SK-N-SH treated with all-trans-retinoic acid at 6 μM for 48 hours (cell line): ENCODE data around the gene GIPC1.

Experiments
- ATAC-seq: fragments of 200-7000 bp; cut with Tn5 transposase; 3 replicates; pipeline ENCODE4 v1.9.1; 2020; ENCODE audit warnings: mild to moderate bottlenecking, moderate library complexity
- ESRRG ChIP-seq: fragments of 250-450 bp; sonication (Bioruptor Pico); IDR thresholded peaks from 2 replicates; pipeline ENCODE4 v1.6.1; 2021; ENCODE audit warnings: mild to moderate bottlenecking
- GLIS3 ChIP-seq: fragments of 250-450 bp; sonication (Bioruptor Pico); IDR thresholded peaks from 2 replicates; pipeline ENCODE4 v1.5.0; 2020; ENCODE audit warnings: mild to moderate bottlenecking, moderate library complexity
- ISL1 ChIP-seq: fragments of 250-450 bp; sonication (Bioruptor Pico); IDR thresholded peaks from 2 replicates; pipeline ENCODE4 v2.1.2; 2022; ENCODE audit warnings: mild to moderate bottlenecking, moderate library complexity
- OSR1 ChIP-seq: fragments of 250-450 bp; sonication (Bioruptor Pico); IDR thresholded peaks from 2 replicates; pipeline ENCODE4 v1.8.0; 2022; ENCODE audit warnings: moderate library complexity, mild to moderate bottlenecking, inconsistent platforms
- PPARA ChIP-seq: fragments of 250-450 bp; sonication (Bioruptor Pico); IDR thresholded peaks from 2 replicates; pipeline ENCODE4 v1.5.0; 2020; ENCODE audit warnings: mild to moderate bottlenecking, borderline replicate concordance
- RARB ChIP-seq: fragments of 250-450 bp; sonication (Bioruptor Pico); IDR thresholded peaks from 2 replicates; pipeline ENCODE4 v1.8.0; 2021; ENCODE audit warnings: mild to moderate bottlenecking, moderate library complexity
- SNAI2 ChIP-seq: fragments of 250-450 bp; sonication (Bioruptor Pico); IDR thresholded peaks from 2 replicates; pipeline ENCODE4 v1.5.0; 2020; ENCODE audit warnings: mild to moderate bottlenecking, moderate library complexity
- TOX ChIP-seq: fragments of 250-450 bp; sonication (Bioruptor Pico); IDR thresholded peaks from 2 replicates; pipeline ENCODE4 v1.8.0; 2021; ENCODE audit warnings: mild to moderate bottlenecking, moderate library complexity, borderline replicate concordance
- ZNF70 ChIP-seq: fragments of 450-650 bp; formaldehyde crosslinking; IDR thresholded peaks from 2 replicates; pipeline ENCODE4 v1.5.0; 2020; ENCODE audit warnings: mild to moderate bottlenecking, moderate library complexity
- ZNF8 ChIP-seq: fragments of 450-650 bp; formaldehyde crosslinking; IDR thresholded peaks from 2 replicates; pipeline ENCODE4 v1.5.0; 2020; ENCODE audit warnings: mild to moderate bottlenecking, moderate library complexity
- TF ChIP-seq, protein P1 (sequence below): fragments of 250-450 bp; sonication (Bioruptor Pico); IDR thresholded peaks from 2 replicates; pipeline ENCODE4 v1.5.0; 2020; ENCODE audit warnings: mild to moderate bottlenecking, moderate library complexity
- TF ChIP-seq, protein P2 (sequence below): fragments of 250-450 bp; sonication (Bioruptor Pico); IDR thresholded peaks from 2 replicates; pipeline ENCODE4 v1.8.0; 2020; ENCODE audit warnings: mild to moderate bottlenecking, moderate library complexity, borderline replicate concordance
- TF ChIP-seq, protein P3 (sequence below): fragments of 250-450 bp; sonication (Bioruptor Pico); IDR thresholded peaks from 2 replicates; pipeline ENCODE4 v1.5.1; 2020; ENCODE audit warnings: low read depth, mild to moderate bottlenecking, moderate library complexity
- TF ChIP-seq, protein P4 (sequence below): fragments of 250-450 bp; sonication (Bioruptor Pico); IDR thresholded peaks from 2 replicates; pipeline ENCODE4 v1.8.0; 2021; ENCODE audit warnings: low read depth, mild to moderate bottlenecking, moderate library complexity, borderline replicate concordance

GIPC1 gene, protein sequence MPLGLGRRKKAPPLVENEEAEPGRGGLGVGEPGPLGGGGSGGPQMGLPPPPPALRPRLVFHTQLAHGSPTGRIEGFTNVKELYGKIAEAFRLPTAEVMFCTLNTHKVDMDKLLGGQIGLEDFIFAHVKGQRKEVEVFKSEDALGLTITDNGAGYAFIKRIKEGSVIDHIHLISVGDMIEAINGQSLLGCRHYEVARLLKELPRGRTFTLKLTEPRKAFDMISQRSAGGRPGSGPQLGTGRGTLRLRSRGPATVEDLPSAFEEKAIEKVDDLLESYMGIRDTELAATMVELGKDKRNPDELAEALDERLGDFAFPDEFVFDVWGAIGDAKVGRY

GRCh38 chr19:14496029-14496833, at the start of gene GIPC1:
Gene GIPC1 (minus strand): TSS chr19:14496127. CDS start chr19:14482976, 13,151 bp downstream.
- ATAC-seq: peak; percentile 95
- TF ChIP-seq, protein P1, sequence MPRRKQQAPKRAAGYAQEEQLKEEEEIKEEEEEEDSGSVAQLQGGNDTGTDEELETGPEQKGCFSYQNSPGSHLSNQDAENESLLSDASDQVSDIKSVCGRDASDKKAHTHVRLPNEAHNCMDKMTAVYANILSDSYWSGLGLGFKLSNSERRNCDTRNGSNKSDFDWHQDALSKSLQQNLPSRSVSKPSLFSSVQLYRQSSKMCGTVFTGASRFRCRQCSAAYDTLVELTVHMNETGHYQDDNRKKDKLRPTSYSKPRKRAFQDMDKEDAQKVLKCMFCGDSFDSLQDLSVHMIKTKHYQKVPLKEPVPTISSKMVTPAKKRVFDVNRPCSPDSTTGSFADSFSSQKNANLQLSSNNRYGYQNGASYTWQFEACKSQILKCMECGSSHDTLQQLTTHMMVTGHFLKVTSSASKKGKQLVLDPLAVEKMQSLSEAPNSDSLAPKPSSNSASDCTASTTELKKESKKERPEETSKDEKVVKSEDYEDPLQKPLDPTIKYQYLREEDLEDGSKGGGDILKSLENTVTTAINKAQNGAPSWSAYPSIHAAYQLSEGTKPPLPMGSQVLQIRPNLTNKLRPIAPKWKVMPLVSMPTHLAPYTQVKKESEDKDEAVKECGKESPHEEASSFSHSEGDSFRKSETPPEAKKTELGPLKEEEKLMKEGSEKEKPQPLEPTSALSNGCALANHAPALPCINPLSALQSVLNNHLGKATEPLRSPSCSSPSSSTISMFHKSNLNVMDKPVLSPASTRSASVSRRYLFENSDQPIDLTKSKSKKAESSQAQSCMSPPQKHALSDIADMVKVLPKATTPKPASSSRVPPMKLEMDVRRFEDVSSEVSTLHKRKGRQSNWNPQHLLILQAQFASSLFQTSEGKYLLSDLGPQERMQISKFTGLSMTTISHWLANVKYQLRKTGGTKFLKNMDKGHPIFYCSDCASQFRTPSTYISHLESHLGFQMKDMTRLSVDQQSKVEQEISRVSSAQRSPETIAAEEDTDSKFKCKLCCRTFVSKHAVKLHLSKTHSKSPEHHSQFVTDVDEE (CRISPR knock-in tag): 0 out of 2 replicates have a peak, but pooled peaks have one; percentile 15
- TF ChIP-seq, protein P2, sequence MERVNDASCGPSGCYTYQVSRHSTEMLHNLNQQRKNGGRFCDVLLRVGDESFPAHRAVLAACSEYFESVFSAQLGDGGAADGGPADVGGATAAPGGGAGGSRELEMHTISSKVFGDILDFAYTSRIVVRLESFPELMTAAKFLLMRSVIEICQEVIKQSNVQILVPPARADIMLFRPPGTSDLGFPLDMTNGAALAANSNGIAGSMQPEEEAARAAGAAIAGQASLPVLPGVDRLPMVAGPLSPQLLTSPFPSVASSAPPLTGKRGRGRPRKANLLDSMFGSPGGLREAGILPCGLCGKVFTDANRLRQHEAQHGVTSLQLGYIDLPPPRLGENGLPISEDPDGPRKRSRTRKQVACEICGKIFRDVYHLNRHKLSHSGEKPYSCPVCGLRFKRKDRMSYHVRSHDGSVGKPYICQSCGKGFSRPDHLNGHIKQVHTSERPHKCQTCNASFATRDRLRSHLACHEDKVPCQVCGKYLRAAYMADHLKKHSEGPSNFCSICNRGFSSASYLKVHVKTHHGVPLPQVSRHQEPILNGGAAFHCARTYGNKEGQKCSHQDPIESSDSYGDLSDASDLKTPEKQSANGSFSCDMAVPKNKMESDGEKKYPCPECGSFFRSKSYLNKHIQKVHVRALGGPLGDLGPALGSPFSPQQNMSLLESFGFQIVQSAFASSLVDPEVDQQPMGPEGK (CRISPR knock-in tag): no peak
- TF ChIP-seq ESRRG: no peak

DNA sequence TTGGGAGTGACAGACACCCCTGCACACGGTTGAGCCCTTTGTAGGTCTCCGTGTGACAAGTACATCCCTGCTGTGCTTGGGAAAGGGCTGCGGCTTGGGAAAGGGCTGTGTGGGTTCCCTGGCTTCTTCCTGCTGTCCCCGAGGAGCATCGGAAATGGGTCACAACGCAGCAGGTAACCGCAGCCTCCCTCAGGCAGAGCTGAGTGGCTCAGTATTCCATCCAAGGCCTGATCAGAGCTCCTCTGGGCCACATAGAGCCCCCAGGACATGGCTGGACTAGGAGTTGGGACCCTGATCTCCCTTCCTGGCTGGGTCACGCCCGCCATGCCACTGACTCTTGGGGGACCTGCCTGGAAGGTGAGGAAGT, 49.8 kb upstream of the GIPC1 start:
- TF ChIP-seq SNAI2 (no peak), ZNF70 (no peak)
- TF ChIP-seq, protein P2 (CRISPR knock-in tag): no peak
- no peak for ATAC-seq

DNA sequence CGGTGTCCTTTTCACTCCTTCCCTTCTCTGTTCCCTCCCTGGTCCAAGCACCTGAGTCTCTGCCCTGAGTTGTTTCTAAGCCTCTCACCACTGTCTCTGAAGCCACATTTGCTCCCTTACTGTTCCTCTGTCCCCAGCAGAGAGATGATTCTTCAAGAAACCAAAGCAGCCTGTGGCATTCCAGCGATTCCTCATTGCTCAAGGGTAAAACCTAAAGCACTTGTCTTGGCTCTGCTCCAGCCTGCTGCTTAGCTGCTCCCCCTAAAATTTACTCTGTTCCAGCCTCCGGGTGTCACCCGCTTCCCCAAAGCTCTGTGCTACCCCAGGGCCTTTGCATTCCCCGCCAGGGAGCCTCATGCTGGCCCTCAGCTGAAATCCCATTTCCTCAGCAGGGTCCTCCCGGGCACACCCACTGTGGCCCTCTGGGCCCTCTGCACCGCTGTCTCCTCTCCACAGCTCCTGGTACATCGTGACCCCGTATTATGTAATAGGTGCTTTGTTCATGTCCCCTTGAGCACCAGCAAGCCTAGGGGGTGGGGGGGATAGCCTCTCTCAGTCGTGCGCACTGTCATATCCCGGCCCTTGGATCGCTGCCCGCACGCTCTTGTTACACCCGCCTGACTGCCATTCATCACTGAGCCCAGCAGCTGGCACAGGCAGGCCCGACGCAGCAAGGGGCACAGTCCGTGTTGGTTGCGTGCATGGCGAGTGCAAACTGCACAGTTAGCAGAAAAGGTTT, 49.2 kb upstream of the GIPC1 start:
- no peak for TF ChIP-seq ISL1 (CRISPR knock-in tag)
- TF ChIP-seq, all 23 proteins: peak for 0
- no peak for ATAC-seq

GRCh38 chr19:14544047-14544446, 48.1 kb upstream of the GIPC1 start:
- TF ChIP-seq, protein P3, sequence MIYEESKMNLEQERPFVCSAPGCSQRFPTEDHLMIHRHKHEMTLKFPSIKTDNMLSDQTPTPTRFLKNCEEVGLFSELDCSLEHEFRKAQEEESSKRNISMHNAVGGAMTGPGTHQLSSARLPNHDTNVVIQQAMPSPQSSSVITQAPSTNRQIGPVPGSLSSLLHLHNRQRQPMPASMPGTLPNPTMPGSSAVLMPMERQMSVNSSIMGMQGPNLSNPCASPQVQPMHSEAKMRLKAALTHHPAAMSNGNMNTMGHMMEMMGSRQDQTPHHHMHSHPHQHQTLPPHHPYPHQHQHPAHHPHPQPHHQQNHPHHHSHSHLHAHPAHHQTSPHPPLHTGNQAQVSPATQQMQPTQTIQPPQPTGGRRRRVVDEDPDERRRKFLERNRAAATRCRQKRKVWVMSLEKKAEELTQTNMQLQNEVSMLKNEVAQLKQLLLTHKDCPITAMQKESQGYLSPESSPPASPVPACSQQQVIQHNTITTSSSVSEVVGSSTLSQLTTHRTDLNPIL (CRISPR knock-in tag): no peak
- no peak for TF ChIP-seq RARB
- TF ChIP-seq PPARA (CRISPR knock-in tag): no peak
- TF ChIP-seq ISL1 (CRISPR knock-in tag): no peak
- TF ChIP-seq GLIS3: no peak
- TF ChIP-seq OSR1 (CRISPR knock-in tag): no peak
- TF ChIP-seq, protein P1 (CRISPR knock-in tag): no peak
- TF ChIP-seq, protein P4, sequence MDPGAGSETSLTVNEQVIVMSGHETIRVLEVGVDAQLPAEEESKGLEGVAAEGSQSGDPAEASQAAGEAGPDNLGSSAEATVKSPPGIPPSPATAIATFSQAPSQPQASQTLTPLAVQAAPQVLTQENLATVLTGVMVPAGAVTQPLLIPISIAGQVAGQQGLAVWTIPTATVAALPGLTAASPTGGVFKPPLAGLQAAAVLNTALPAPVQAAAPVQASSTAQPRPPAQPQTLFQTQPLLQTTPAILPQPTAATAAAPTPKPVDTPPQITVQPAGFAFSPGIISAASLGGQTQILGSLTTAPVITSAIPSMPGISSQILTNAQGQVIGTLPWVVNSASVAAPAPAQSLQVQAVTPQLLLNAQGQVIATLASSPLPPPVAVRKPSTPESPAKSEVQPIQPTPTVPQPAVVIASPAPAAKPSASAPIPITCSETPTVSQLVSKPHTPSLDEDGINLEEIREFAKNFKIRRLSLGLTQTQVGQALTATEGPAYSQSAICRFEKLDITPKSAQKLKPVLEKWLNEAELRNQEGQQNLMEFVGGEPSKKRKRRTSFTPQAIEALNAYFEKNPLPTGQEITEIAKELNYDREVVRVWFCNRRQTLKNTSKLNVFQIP (CRISPR knock-in tag): no peak
- TF ChIP-seq ZNF8 (CRISPR knock-in tag): no peak
- no peak for TF ChIP-seq TOX
- no peak for ATAC-seq
